Skeletal muscle satellite cell (primary cell): ENCODE measurements around the gene CDC40.
"Not testable (repeated sequence)": the region's sequence is repeated elsewhere in the genome, so short reads cannot be mapped to it uniquely, and the experiment has no call there.

Source experiments
- H3K27me3 ChIP-seq: 2 replicates; pipeline ENCODE4 v1.7.0; 2013; ENCODE audit warnings: low read length; ENCODE audit not compliant: control insufficient read depth, insufficient read depth
- H3K36me3 ChIP-seq: 2 replicates; pipeline ENCODE4 v1.7.0; 2013; ENCODE audit warnings: mild to moderate bottlenecking, control low read depth, low read length; ENCODE audit not compliant: insufficient read depth
- H3K4me1 ChIP-seq: 2 replicates; pipeline ENCODE4 v1.7.0; 2013; ENCODE audit warnings: low read length; ENCODE audit not compliant: control insufficient read depth, insufficient read depth
- H3K4me2 ChIP-seq: 2 replicates; pipeline ENCODE4 v1.7.0; 2013; ENCODE audit warnings: mild to moderate bottlenecking, low read length
- H3K4me3 ChIP-seq: 2 replicates; pipeline ENCODE4 v1.7.0; 2013; ENCODE audit warnings: low read length
- H3K9ac ChIP-seq: 2 replicates; pipeline ENCODE4 v1.7.0; 2013; ENCODE audit warnings: mild to moderate bottlenecking, low read depth, low read length, moderate library complexity
- H3K9me3 ChIP-seq: replicated peaks from 2 replicates; pipeline ENCODE4 v1.7.0; 2013; ENCODE audit warnings: mild to moderate bottlenecking, control low read depth, low read length

Gene CDC40

DNA sequence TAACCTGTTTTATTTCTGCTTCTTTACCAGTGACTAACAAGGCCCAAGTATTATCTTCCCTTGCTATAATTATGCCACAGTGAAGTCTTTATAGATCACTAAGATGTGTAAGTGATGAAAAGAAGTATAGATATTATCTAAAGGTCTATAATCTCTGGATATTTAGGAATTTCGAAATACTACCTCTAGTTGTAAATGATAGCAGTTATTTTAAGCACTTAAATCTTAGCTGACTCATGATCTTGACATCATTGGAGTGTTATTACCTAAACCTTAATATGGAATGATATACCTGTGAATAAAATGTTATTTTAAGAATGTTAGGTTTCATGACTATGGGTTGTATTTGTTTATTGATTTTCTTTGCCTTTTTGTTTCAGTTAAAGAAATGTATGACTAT lies 31.5 kb downstream of the CDC40 start:
- Histone ChIP-seq H3K9ac (no peak overlapping the region), H3K36me3 (peaks cover 53% of the 10 kb centered on the region), H3K4me2 (no peak overlapping the region), H3K4me3 (no peak overlapping the region), H3K9me3 (no peaks in the 10 kb centered on the region), H3K27me3 (no peaks in the 10 kb centered on the region), H3K4me1 (no peaks in the 10 kb centered on the region)

DNA sequence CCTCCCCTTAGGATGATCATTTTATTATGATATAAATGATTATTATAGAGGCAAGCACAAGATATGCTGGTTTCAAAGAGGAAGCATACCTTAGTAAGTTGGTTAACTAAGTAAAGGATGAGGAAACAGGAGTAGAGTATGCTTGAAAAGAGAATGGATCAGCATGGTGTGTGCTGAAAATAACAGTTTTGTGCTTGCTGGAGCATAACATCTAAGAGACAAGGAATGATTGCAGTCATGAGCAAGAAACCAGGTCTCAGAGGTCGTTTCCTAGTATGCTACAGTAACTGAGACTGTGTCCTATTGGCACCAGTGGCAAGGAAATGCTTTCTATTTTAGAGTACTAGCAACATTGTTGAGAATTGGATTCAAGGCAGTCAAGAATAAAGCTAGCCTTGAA lies 34.1 kb downstream of the CDC40 start:
- peaks cover 59% of the 10 kb centered on the region for H3K36me3 ChIP-seq
- H3K27me3 ChIP-seq, result no peaks in the 10 kb centered on the region
- no peak overlapping the region for H3K4me3 ChIP-seq
- no peak overlapping the region for H3K9ac ChIP-seq
- H3K9me3 ChIP-seq, result no peaks in the 10 kb centered on the region
- peaks cover 4% of the 10 kb centered on the region for H3K4me1 ChIP-seq
- no peak overlapping the region for H3K4me2 ChIP-seq

DNA sequence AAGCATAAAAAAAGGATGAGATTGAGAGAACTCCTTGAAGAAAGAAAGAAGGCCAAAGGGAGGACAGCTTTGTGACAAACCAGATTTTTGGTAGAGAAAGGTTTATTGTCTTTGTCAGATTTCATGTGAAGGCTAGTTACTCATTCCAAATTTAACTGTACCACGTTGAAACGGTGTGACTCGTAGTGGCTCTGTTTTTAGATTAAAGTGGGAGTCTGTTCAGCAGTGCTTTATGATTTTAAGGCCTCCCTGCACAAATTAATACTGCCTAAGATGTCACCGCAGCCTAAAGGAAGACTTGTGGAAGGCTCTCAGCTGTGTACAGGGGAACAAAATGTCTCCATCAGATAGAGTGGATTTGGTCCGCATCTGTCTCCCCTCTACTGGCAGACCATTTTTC lies 35.9 kb downstream of the CDC40 start:
- peaks cover 63% of the 10 kb centered on the region for H3K36me3 ChIP-seq
- H3K4me2 ChIP-seq, result no peak overlapping the region
- H3K4me3 ChIP-seq, result no peak overlapping the region
- no peaks in the 10 kb centered on the region for H3K9me3 ChIP-seq
- H3K27me3 ChIP-seq, result no peaks in the 10 kb centered on the region
- H3K9ac ChIP-seq, result no peak overlapping the region
- peaks cover 4% of the 10 kb centered on the region for H3K4me1 ChIP-seq

DNA sequence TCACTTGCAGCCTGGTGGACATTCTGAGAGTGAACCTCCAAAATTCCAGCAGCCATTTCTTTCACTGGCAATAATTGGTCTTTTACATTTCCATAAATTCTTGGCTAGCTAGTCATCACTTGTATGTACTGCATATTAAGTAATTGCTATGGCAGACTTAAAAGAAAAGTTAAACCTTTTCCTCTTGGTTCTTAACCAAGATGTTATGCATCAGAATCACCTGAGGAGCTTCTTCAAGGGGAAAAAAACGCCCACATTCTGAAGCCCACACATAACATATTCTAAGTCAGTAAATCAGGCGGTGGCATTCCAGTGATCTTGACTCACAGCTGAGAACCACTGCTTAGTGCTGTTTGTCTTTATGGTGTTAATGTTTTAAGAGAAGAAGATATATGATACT lies 37.0 kb downstream of the CDC40 start:
- peaks cover 59% of the 10 kb centered on the region for H3K36me3 ChIP-seq
- peaks cover 4% of the 10 kb centered on the region for H3K4me1 ChIP-seq
- H3K4me2 ChIP-seq, result no peak overlapping the region
- H3K27me3 ChIP-seq, result no peaks in the 10 kb centered on the region
- H3K9me3 ChIP-seq, result no peaks in the 10 kb centered on the region
- no peak overlapping the region for H3K4me3 ChIP-seq
- H3K9ac ChIP-seq, result no peak overlapping the region

DNA sequence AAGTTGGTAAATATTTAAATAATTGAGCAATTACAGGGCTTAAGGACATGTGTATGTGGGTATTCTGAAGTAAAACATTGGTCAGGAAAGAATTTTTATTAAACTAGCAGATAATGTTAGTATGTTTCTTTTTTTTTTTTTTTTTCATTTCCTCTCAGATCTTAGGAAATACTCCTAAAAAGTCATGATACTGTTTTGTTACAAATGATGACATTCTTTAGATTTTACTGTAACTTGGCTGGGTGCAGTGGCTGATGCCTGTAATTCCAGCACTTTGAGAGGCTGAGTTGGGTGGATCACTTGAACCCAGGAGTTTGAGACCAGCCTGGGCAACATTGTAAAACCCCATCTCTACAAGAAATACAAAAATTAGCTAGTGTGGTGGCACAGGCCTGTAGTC lies 41.5 kb downstream of the CDC40 start:
- Histone ChIP-seq H3K9ac (no peak overlapping the region), H3K4me3 (no peak overlapping the region), H3K4me2 (no peak overlapping the region), H3K36me3 (peaks cover 50% of the 10 kb centered on the region), H3K4me1 (peaks cover 4% of the 10 kb centered on the region), H3K9me3 (no peaks in the 10 kb centered on the region), H3K27me3 (no peaks in the 10 kb centered on the region)

DNA sequence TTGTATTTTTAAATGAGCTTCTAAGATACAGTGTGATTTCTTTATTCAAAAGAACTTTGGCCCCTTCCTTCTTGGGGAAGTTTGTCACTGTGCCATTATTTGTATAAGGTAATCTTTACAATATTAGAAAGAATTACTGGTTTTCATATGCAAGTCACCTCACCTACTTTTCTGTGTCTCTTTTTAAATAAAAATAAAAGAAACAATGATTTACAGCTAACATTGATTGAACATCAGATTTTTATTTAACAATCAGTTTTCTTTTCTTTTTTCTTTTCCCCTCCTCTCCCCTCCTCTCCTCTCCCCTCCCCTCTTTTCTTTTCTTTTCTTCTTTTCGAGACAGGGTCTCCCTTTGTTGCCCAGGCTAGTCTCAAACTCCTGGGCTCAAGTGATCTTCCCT lies 46.0 kb downstream of the CDC40 start:
- no peaks in the 10 kb centered on the region for H3K9me3 ChIP-seq
- no peak overlapping the region for H3K9ac ChIP-seq
- no peaks in the 10 kb centered on the region for H3K27me3 ChIP-seq
- H3K36me3 ChIP-seq, result peaks cover 37% of the 10 kb centered on the region
- H3K4me2 ChIP-seq, result no peak overlapping the region
- H3K4me3 ChIP-seq, result no peak overlapping the region
- no peaks in the 10 kb centered on the region for H3K4me1 ChIP-seq

DNA sequence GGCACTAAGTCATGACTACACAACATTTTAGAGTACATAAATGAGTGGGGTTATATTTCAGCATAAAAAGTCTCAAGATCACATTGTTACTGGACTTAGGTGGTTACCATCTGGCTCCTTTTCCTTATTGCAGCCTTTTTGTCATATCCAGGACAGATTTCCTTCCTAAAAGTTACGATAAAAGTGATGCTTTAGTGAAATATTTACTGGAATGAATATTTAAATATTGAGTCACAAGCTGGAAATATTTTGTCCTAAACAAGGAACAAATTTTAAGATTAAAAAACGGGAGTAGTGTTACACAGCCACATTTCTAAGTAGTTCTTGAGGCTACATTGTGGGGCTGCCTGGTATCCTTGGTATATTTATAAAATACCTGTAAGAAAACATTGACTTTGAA lies 52.2 kb downstream of the CDC40 start:
- no peaks in the 10 kb centered on the region for H3K27me3 ChIP-seq

DNA sequence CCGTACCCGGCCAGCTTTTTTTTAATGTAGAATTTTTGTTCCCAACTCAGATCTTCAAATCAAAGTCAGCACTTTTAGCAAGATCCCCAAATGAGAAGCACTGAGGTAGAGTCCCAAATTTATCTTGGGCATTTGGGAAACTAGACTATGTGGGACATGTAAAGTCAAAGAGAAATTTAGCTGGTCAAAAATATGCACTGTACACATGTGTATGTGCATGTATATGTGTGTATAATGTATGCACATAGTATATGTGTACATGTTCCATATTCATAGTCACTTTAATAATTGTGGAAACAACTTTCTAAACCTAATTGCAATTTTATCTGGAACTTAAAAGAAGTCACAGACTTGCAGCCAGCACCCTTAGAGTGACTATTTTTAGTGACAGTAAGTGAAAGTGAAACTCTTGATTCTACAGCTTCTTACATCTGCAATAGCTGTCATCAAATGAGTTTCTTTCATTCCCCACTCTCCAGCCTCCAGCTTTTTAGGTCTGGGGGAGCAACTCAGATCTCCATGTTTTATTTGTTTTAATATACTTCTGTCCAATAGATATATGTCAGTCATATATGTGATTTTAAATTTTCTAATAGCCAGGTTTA lies 53.6 kb downstream of the CDC40 start:
- no peak overlapping the region for H3K4me2 ChIP-seq
- H3K9me3 ChIP-seq, result no peaks in the 10 kb centered on the region
- H3K4me3 ChIP-seq, result no peak overlapping the region
- peaks cover 12% of the 10 kb centered on the region for H3K36me3 ChIP-seq
- no peaks in the 10 kb centered on the region for H3K4me1 ChIP-seq
- H3K9ac ChIP-seq, result no peak overlapping the region
- no peaks in the 10 kb centered on the region for H3K27me3 ChIP-seq

More for the DNA sequence above, 52.2 kb downstream of the CDC40 start:
- H3K9me3 ChIP-seq, result no peaks in the 10 kb centered on the region
- no peak overlapping the region for H3K9ac ChIP-seq
- H3K4me1 ChIP-seq, result no peaks in the 10 kb centered on the region
- peaks cover 20% of the 10 kb centered on the region for H3K36me3 ChIP-seq
- H3K4me3 ChIP-seq, result no peak overlapping the region
- H3K4me2 ChIP-seq, result no peak overlapping the region

DNA sequence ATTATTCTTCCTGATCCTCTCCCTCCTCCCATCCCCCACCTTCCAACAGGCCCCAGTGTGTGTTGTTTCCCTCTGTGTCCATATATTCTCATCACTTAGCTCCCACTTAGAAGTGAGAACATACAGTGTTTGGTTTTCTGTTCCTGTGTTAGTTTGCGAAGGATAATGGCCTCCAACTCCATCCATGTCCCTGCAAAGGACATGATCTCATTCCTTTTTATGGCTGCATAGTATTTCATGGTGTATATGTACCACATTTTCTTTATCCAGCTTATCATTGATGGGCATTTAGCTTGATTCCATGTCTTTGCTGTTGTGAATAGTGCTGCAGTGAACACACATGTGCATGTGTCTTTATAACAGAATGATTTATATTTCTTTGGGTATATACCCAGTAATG lies 55.8 kb downstream of the CDC40 start:
- not testable (repeated sequence) for H3K4me1 ChIP-seq, H3K9me3 ChIP-seq, H3K36me3 ChIP-seq, H3K4me3 ChIP-seq, H3K27me3 ChIP-seq, H3K4me2 ChIP-seq, H3K9ac ChIP-seq

DNA sequence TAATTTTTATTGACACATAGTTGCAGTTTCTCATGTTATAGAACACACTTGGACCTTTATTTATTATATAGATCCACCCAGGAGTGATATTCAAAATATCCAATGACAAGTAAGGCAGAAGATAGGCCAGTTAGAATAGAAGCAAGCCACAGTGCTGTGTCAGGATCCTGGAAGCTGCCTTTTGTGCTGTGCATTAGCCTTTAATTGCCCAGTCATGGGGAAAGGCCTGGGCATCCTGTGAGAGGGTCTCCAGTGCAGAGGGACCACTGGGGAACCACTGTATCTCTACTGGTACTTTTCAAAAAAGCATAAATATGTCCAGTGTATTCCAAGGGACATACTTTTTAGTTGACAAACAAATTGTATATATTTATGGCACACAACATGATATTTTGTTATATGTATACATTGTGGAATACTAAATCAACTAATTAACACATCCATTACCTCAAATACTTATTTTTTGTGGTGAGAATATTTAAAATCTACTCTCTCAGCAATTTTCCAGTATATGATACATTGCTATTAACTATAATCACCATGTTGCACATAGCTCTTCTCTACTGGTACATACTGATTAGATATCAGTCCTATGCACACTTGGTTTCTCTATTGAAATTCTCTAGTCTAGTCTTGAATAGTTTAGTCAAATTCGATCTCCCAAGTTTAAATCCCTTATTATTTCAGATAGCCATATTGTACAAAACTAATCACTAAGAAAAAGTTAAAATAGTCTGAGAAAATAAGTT lies 59.5 kb downstream of the CDC40 start:
- H3K36me3 ChIP-seq, result peaks cover 4% of the 10 kb centered on the region
- H3K4me2 ChIP-seq, result no peak overlapping the region

DNA sequence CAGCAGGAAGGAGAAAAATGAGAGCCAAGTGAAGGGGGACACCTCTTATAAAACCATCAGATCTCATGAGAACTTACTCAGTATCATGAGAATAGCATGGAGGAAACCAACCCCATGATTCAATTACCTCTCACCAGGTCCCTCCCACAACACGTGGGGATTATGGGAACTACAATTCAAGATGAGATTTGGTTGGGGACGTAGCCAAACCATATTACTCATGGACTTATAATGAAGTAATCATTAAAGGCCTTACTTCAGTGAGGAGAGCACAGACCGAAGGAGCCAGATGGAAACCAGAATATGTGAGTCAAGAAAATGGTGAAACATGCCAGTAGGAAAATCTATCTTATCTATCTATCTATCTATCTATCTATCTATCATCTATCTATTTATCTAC lies 64.4 kb downstream of the CDC40 start:
- not testable (repeated sequence) for H3K9me3 ChIP-seq, H3K27me3 ChIP-seq, H3K36me3 ChIP-seq, H3K4me1 ChIP-seq, H3K9ac ChIP-seq, H3K4me2 ChIP-seq, H3K4me3 ChIP-seq

More for the DNA sequence above, 59.5 kb downstream of the CDC40 start:
- Histone ChIP-seq H3K9me3 (no peaks in the 10 kb centered on the region), H3K4me1 (no peaks in the 10 kb centered on the region), H3K9ac (no peak overlapping the region), H3K27me3 (no peaks in the 10 kb centered on the region), H3K4me3 (no peak overlapping the region)

DNA sequence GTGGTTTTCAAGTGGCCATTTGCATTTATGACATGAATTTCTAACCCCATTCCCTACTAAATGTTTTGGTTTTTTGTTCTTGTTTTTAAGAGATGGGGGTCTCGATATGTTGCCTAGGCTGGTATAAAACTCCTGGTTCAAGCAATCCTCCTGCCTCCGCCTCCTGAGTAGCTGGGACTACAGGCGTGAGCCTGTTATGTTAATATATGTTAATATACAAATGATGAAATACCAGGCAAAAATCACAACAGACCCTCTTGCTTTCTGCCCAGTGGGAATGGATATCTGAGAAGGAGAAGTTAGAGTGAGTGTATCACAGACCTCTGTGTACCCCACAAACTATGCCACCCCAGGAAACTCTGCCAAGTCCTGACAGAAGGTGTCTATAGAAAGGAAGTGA lies 66.2 kb downstream of the CDC40 start:
- H3K27me3 ChIP-seq, result no peaks in the 10 kb centered on the region
- no peaks in the 10 kb centered on the region for H3K9me3 ChIP-seq
- no peaks in the 10 kb centered on the region for H3K4me1 ChIP-seq
- H3K36me3 ChIP-seq, result no peaks in the 10 kb centered on the region
- H3K4me2 ChIP-seq, result no peak overlapping the region
- no peak overlapping the region for H3K4me3 ChIP-seq
- H3K9ac ChIP-seq, result no peak overlapping the region
